ENCODE results near the gene SKIC2. TPM values are rescaled to one million over a fixed set of nuclear protein-coding genes. Genes with fewer than 3 reads are reported as not detected.

SKIC2 gene
- total and polyA plus RNA-seq, 10 of the 15 experiments (the other 5 are each of a cell fraction or from before 2014, with no cell fraction given), result 3.3 to 79.2 (median 32.5) TPM

DNA sequence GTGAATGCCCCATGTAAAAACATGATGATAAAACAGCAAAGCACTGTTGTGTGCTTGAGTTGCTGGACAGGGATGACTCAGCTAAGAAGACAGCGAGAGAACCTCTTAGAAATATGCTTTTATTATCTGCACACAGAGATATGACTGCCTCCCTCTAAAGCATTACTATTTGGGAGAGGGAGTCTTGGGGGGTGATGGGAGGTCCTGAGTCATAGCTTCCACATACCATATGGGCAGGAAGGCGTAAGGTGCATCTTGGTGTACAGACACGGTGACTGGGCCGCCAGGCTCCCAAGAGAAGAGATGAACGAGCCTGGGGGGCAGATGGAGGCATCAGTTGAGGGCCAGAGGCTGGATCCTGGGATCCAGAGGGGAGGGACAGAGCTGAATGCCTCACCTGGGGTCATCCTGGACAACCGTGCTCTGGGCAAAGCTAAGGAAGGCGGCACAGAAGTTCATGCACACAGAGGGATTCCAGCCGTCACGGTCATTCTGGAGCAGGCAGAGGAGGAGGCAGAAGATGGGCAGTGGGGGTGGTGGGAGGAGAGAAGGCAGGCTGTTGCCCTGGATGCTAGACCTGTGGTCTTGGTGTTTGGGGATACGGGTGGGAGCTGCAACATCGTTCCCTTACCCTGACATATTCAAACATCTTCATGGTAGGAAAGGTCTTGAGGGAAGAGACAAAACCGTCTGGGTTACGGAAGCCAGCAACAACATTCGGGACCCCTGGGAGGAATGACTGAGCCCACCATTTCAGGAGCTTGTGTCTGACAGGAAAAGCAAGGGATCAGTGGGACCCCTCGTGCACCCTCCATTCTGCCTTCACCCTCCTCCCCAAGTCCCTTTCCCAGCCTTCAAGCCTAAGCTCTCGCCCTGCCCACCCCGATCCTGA lies 11.0 kb downstream of the SKIC2 start:
- Histone ChIP-seq H3K4me3 (peak overlapping the region; percentile 66; the same call in 1 of the 2 replicates), H3K4me1 (ENCODE audit: control insufficient read depth, insufficient read depth, low read length) (peaks cover 13% of the 10 kb centered on the region), H3K4me2 (ENCODE audit: control insufficient read depth, insufficient read depth) (peak overlapping the region; percentile 100; the same call in 1 of the 2 replicates), H3K79me2 (ENCODE audit: control insufficient read depth, insufficient read depth, low read length) (peaks cover 22% of the 10 kb centered on the region), H3K9ac (ENCODE audit: control insufficient read depth, insufficient read depth, low read length) (no peak overlapping the region), H3K27me3 (replicated peaks in 1 of 2; ENCODE audit: control insufficient read depth in 2 of 2, insufficient read depth in 2 of 2, low read length in 1 of 2) (no peaks in the 10 kb centered on the region), H3K27ac (ENCODE audit: control insufficient read depth, insufficient read depth) (no peak overlapping the region), H3K9me3 (replicated peaks; ENCODE audit: control insufficient read depth, insufficient read depth, low read length) (no peaks in the 10 kb centered on the region), H4K20me1 (ENCODE audit: control insufficient read depth, insufficient read depth) (no peaks in the 10 kb centered on the region), H2AFZ (ENCODE audit: control insufficient read depth, low read depth, low read length) (no peak overlapping the region), H3K36me3 (ENCODE audit: control insufficient read depth in 2 of 2, insufficient read depth in 2 of 2, low read length in 1 of 2) (peaks cover 11 to 14% of the 10 kb centered on the region in 2 experiments; a peak in 3 of 4 replicates)
- ChIA-PET RAD21 (ENCODE audit: unreplicated experiment) (no interaction called here), POLR2A (interaction anchor here (0.8 kb wide), 1 partner anchor 11 kb away, joined by 3 read pairs; the partner anchor contains the start of gene SKIC2), SMC1A (ENCODE audit: uncharacterized antibody, unreplicated experiment) (interaction anchor here (1.4 kb wide), 1 partner anchor 10 kb away, joined by 5 read pairs; the partner anchor contains the start of genes NELFE and SKIC2), CTCF (interaction anchor here (0.9 to 3.1 kb wide), 3 partner anchors 11 to 17 kb away, joined by 3 to 10 read pairs (median 3); partner anchors contain the start of genes NELFE and SKIC2)
- DNase-seq (ENCODE audit: low read depth, low spot score) (no peak), FAIRE-seq (no peak), ATAC-seq (no peak)
- intact Hi-C loops (cut with micrococcal nuclease; ENCODE audit: unreplicated experiment), result no loop called here
- in situ Hi-C loops (cut with MboI), result loop anchor here (10.0 kb wide), 1 partner anchor 65 kb away; the partner anchor contains the start of gene CYP21A2
- 87% methylated on average over 17 of the region's 17 CpGs for WGBS (ENCODE audit: insufficient coverage, insufficient replicate concordance, low lambda C conversion rate, missing lambda C conversion rate)
- BruUV-seq (replicated peaks), result no TSS peak
- TF ChIP-seq RUNX3 (IDR thresholded peaks at IDR 0.05; ENCODE audit: low read length) (no peak), GATAD2B (conservative IDR thresholded peaks at IDR 0.05; ENCODE audit: low read depth) (no peak), RBBP5 (conservative IDR thresholded peaks at IDR 0.05) (no peak), EZH2 (IDR thresholded peaks at IDR 0.05; ENCODE audit: borderline replicate concordance, control insufficient read depth, low read depth, low read length) (no peak), CHD2 (IDR thresholded peaks at IDR 0.05; ENCODE audit: borderline replicate concordance, low read depth, low read length) (no peak), POU2F2 (IDR thresholded peaks at IDR 0.05; ENCODE audit: borderline replicate concordance, low read depth, low read length) (no peak), TAF1 (IDR thresholded peaks at IDR 0.05; ENCODE audit: borderline replicate concordance, low read depth, low read length) (no peak), ZBED1 (IDR thresholded peaks at IDR 0.05; ENCODE audit: borderline replicate concordance) (no peak), SMARCA5 (IDR thresholded peaks at IDR 0.05) (no peak), PKNOX1 (IDR thresholded peaks at IDR 0.05) (no peak), IRF5 (IDR thresholded peaks at IDR 0.05; ENCODE audit: borderline replicate concordance) (no peak), CUX1 (IDR thresholded peaks at IDR 0.05; ENCODE audit: insufficient replicate concordance, low read depth, low read length) (no peak), ZZZ3 (IDR thresholded peaks at IDR 0.05; ENCODE audit: control insufficient read depth, insufficient read length, low read depth) (no peak), CREM (IDR thresholded peaks at IDR 0.05; ENCODE audit: low read depth) (no peak), IKZF2 (IDR thresholded peaks at IDR 0.05) (no peak)

Measured in GM12878 (cell line).